OCI-LY7 (cell line): Measurements from ENCODE around the gene ELOVL5.

Experiments used
- EZH2phosphoT487 ChIP-seq: fragments of 200-600 bp; sonication (generic); IDR thresholded peaks from 2 replicates; pipeline ENCODE4 v1.6.1; 2018; ENCODE audit warnings: low read depth, borderline replicate concordance, mild to moderate bottlenecking, mixed run types, antibody characterized with exemption, low read length, moderate library complexity, mixed read lengths
- TF ChIP-seq, protein P1 (sequence below): fragments of 200-600 bp; sonication (generic); conservative IDR thresholded peaks from 2 replicates; pipeline ENCODE4 v1.5.1; 2014; ENCODE audit warnings: mild to moderate bottlenecking, antibody characterized with exemption, low read length, moderate library complexity, mixed read lengths

DNA sequence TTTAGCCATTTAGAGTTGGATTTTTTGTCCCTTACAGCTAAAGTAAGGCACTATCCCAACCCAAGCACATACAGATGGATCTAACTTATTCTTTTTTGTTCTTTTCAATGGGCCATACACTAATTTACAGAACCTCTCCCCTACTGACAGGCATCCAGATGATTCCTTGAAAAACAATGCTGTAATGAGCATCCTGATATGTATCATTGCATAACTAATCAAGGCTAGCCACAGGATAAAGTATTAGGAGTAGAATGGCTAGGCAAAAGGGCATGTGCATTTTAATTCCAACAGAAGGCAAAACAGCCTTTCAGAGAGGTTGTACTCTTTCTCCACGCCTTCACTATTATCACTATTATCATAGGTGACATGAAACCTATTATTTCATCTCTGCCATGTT, 54.1 kb downstream of the ELOVL5 start:
- TF ChIP-seq, protein P1, sequence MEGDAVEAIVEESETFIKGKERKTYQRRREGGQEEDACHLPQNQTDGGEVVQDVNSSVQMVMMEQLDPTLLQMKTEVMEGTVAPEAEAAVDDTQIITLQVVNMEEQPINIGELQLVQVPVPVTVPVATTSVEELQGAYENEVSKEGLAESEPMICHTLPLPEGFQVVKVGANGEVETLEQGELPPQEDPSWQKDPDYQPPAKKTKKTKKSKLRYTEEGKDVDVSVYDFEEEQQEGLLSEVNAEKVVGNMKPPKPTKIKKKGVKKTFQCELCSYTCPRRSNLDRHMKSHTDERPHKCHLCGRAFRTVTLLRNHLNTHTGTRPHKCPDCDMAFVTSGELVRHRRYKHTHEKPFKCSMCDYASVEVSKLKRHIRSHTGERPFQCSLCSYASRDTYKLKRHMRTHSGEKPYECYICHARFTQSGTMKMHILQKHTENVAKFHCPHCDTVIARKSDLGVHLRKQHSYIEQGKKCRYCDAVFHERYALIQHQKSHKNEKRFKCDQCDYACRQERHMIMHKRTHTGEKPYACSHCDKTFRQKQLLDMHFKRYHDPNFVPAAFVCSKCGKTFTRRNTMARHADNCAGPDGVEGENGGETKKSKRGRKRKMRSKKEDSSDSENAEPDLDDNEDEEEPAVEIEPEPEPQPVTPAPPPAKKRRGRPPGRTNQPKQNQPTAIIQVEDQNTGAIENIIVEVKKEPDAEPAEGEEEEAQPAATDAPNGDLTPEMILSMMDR = no peak
- TF ChIP-seq EZH2phosphoT487 = no peak
